Fibroblast of the aortic adventitia (primary cell): Measurements from ENCODE around the gene PRSS33. TPM values are rescaled to one million over a fixed set of nuclear protein-coding genes. Genes with fewer than 3 reads are reported as not detected.

Experiments used
- DNase-seq: peaks from one replicate; pipeline ENCODE4 v3.0.0-alpha.2; 2010; ENCODE audit warnings: low read depth
- H3K4me3 ChIP-seq: 2 replicates; pipeline ENCODE4 v1.5.1; 2011; ENCODE audit warnings: low read depth, mild to moderate bottlenecking, control low read depth, low read length, moderate library complexity
- CTCF ChIP-seq: IDR thresholded peaks from 2 replicates; pipeline ENCODE4 v1.5.1; 2011; ENCODE audit warnings: mild to moderate bottlenecking, low read length, control low read depth, inconsistent platforms; ENCODE audit not compliant: insufficient read depth
- total RNA-seq: library from RNA; depleted of rRNA; stranded (reverse); fragments of >200 nt; gene quantifications from 2 replicates; pipeline ENCODE4 v1.2.3, GENCODE V29; 2012; ENCODE audit warnings: low replicate concordance

The PRSS33 gene
- not detected in 2 replicates for total RNA-seq

- no peak for DNase-seq
- no peak for TF ChIP-seq CTCF
- H3K4me3 ChIP-seq = no peak within 1 kb of the TSS
Measured at GRCh38 chr16:2787406-2787805, at the start of gene PRSS33. Gene PRSS33, minus strand, starts transcription at chr16:2787560. Its CDS starts 1,013 bp downstream, at chr16:2786547.

- no peak overlapping the region for H3K4me3 ChIP-seq
- TF ChIP-seq CTCF = no peak
- peak; percentile 9 for DNase-seq
Measured at GRCh38 chr16:2836646-2837508, 49.5 kb upstream of the PRSS33 start.

- no peak for TF ChIP-seq CTCF
- no peak overlapping the region for H3K4me3 ChIP-seq
- DNase-seq = peak; percentile 96
Measured at GRCh38 chr16:2835638-2836493, 48.5 kb upstream of the PRSS33 start.

GRCh38 chr16:2834968-2835367, 47.6 kb upstream of the PRSS33 start:
- TF ChIP-seq CTCF = no peak
- H3K4me3 ChIP-seq = no peak overlapping the region
- DNase-seq = no peak

GRCh38 chr16:2833776-2834175, 46.4 kb upstream of the PRSS33 start:
- TF ChIP-seq CTCF = no peak
- no peak for DNase-seq
- no peak overlapping the region for H3K4me3 ChIP-seq

- DNase-seq = no peak
- H3K4me3 ChIP-seq = no peak overlapping the region
- TF ChIP-seq CTCF = no peak
Measured at GRCh38 chr16:2831203-2831602, 43.8 kb upstream of the PRSS33 start.
